IMR-90 (cell line): ENCODE measurements around the gene NCOR1. TPM values are rescaled to one million over a fixed set of nuclear protein-coding genes. Genes with fewer than 3 reads are reported as not detected.

Experiments
- ATAC-seq: fragments of 200-7000 bp; cut with Tn5 transposase; 2 replicates; pipeline ENCODE4 v1.9.1; 2020; ENCODE audit warnings: low read depth, mild to moderate bottlenecking, moderate library complexity
- BruUV-seq: library from RNA; stranded (reverse); fragments of 400-500 nt; replicated peaks from 2 replicates; lab custom pipeline; 2021; lab: Mats Ljungman, UMichigan
- CTCF ChIA-PET: fragments of 300-600 bp; formaldehyde crosslinking; extraction: SDS; loops from one replicate; lab custom pipeline; 2021; ENCODE audit warnings: antibody characterized with exemption; lab: Yijun Ruan, JAX
- POLR2A ChIA-PET: fragments of 300-600 bp; sonication (Branson Sonifier 250); formaldehyde crosslinking; loops from one replicate; lab custom pipeline; 2022; ENCODE audit warnings: antibody characterized with exemption; ENCODE audit not compliant: unreplicated experiment; lab: Charles Lee
- DNase-seq: peaks from one replicate; pipeline ENCODE4 v3.0.0; 2013
- H2AFZ ChIP-seq: replicated peaks from 2 replicates; pipeline ENCODE3; 2013; ENCODE audit warnings: low read length, mild to moderate bottlenecking; ENCODE audit not compliant: poor library complexity
- H2AK5ac ChIP-seq: 2 replicates; pipeline ENCODE4 v1.6.1; 2013; ENCODE audit warnings: low read depth, low read length, inconsistent platforms
- H2AK9ac ChIP-seq: replicated peaks from 2 replicates; pipeline ENCODE3; 2013; ENCODE audit warnings: mild to moderate bottlenecking, low read depth, low read length, moderate library complexity; ENCODE audit not compliant: poor library complexity
- H2BK120ac ChIP-seq: 2 replicates; pipeline ENCODE4 v1.6.1; 2013; ENCODE audit warnings: low read depth, low read length, inconsistent platforms
- H2BK15ac ChIP-seq: 3 replicates; pipeline ENCODE4 v1.6.1; 2013; ENCODE audit warnings: low read depth, low read length, inconsistent platforms
- H2BK20ac ChIP-seq: 2 replicates; pipeline ENCODE4 v1.6.1; 2013; ENCODE audit warnings: low read depth, mild to moderate bottlenecking, inconsistent platforms, low read length, moderate library complexity
- H2BK5ac ChIP-seq: 2 replicates; pipeline ENCODE4 v1.6.1; 2013; ENCODE audit warnings: mild to moderate bottlenecking, low read depth, low read length, inconsistent platforms; ENCODE audit not compliant: poor library complexity, severe bottlenecking
- H3K14ac ChIP-seq: replicated peaks from 2 replicates; pipeline ENCODE4 v1.6.1; 2013; ENCODE audit warnings: low read depth, low read length, inconsistent platforms
- H3K18ac ChIP-seq: 2 replicates; pipeline ENCODE4 v1.6.1; 2013; ENCODE audit warnings: low read depth, low read length, control low read depth
- H3K23ac ChIP-seq: 2 replicates; pipeline ENCODE4 v1.6.1; 2013; ENCODE audit warnings: low read depth, low read length, inconsistent platforms
- H3K27ac ChIP-seq: 2 replicates; pipeline ENCODE4 v1.5.1; 2013; ENCODE audit warnings: mild to moderate bottlenecking, control low read depth, low read length; ENCODE audit not compliant: insufficient read depth
- H3K27me3 ChIP-seq: 2 replicates; pipeline ENCODE4 v1.6.1; 2013; ENCODE audit warnings: low read length; ENCODE audit not compliant: control insufficient read depth, insufficient read depth
- H3K36me3 ChIP-seq: 2 replicates; pipeline ENCODE4 v1.6.1; 2013; ENCODE audit warnings: low read length, mixed read lengths; ENCODE audit not compliant: control insufficient read depth, insufficient read depth
- H3K4ac ChIP-seq: 2 replicates; pipeline ENCODE4 v1.6.1; 2013; ENCODE audit warnings: low read depth, low read length, inconsistent platforms
- H3K4me1 ChIP-seq: 2 replicates; pipeline ENCODE4 v1.6.1; 2013; ENCODE audit warnings: low read length, mixed read lengths; ENCODE audit not compliant: control insufficient read depth, insufficient read depth
- H3K4me2 ChIP-seq: 2 replicates; pipeline ENCODE4 v1.6.1; 2013; ENCODE audit warnings: low read depth, mild to moderate bottlenecking, control low read depth, low read length, moderate library complexity
- H3K4me3 ChIP-seq: 2 replicates; pipeline ENCODE4 v1.5.1; 2013; ENCODE audit warnings: low read depth, mild to moderate bottlenecking, control low read depth, low read length, moderate library complexity; ENCODE audit not compliant: insufficient read depth
- H3K56ac ChIP-seq: 2 replicates; pipeline ENCODE4 v1.6.1; 2013; ENCODE audit warnings: low read length, inconsistent platforms; ENCODE audit not compliant: insufficient read depth; ENCODE audit errors: extremely low read depth
- H3K79me1 ChIP-seq, 2 experiments: 2 replicates each; pipeline ENCODE4 v1.6.1; 2013; ENCODE audit warnings: low read length in 2 of 2, inconsistent platforms in 1 of 2, low read depth in 1 of 2
- H3K9ac ChIP-seq: 2 replicates; pipeline ENCODE4 v1.6.1; 2013; ENCODE audit warnings: low read depth, low read length, control low read depth
- H3K9me1 ChIP-seq: 2 replicates; pipeline ENCODE4 v1.6.1; 2013; ENCODE audit warnings: low read length, inconsistent platforms; ENCODE audit not compliant: insufficient read depth
- H3K9me3 ChIP-seq: 2 replicates; pipeline ENCODE4 v1.6.1; 2013; ENCODE audit warnings: low read length; ENCODE audit not compliant: control insufficient read depth, insufficient read depth
- H4K20me1 ChIP-seq: 2 replicates; pipeline ENCODE4 v1.6.1; 2013; ENCODE audit warnings: low read length, inconsistent platforms; ENCODE audit not compliant: insufficient read depth
- H4K5ac ChIP-seq: 2 replicates; pipeline ENCODE4 v1.6.1; 2013; ENCODE audit warnings: mild to moderate bottlenecking, low read depth, low read length, control low read depth
- H4K8ac ChIP-seq, 2 experiments: 2 replicates each; pipeline ENCODE4 v1.6.1; 2013; ENCODE audit warnings: low read depth in 2 of 2, low read length in 2 of 2, control low read depth in 1 of 2, inconsistent platforms in 1 of 2
- H4K91ac ChIP-seq: 2 replicates; pipeline ENCODE4 v1.6.1; 2013; ENCODE audit warnings: low read depth, low read length, inconsistent platforms; ENCODE audit not compliant: insufficient read depth
- FOS ChIP-seq: fragments of 150-350 bp; IDR thresholded peaks from 2 replicates; pipeline ENCODE4 v1.6.1; 2016; ENCODE audit warnings: low read depth, low read length
- MAFK ChIP-seq: IDR thresholded peaks from 2 replicates; pipeline ENCODE4 v1.6.1; 2012; ENCODE audit warnings: low read depth, low read length, improper control_type of control experiment
- MAZ ChIP-seq: IDR thresholded peaks from 2 replicates; pipeline ENCODE4 v1.6.1; 2012; ENCODE audit warnings: low read depth, mild to moderate bottlenecking, low read length, improper control_type of control experiment, moderate library complexity, borderline replicate concordance
- MXI1 ChIP-seq: IDR thresholded peaks from 2 replicates; pipeline ENCODE4 v1.6.1; 2012; ENCODE audit warnings: low read depth, mild to moderate bottlenecking, low read length, moderate library complexity, borderline replicate concordance
- NFE2L2 ChIP-seq: fragments of 150-350 bp; IDR thresholded peaks from 2 replicates; pipeline ENCODE4 v1.6.1; 2016; ENCODE audit warnings: low read depth, mild to moderate bottlenecking, low read length
- POLR2A ChIP-seq: IDR thresholded peaks from 2 replicates; pipeline ENCODE4 v1.6.1; 2012; ENCODE audit warnings: mild to moderate bottlenecking, low read depth, low read length
- RAD21 ChIP-seq: IDR thresholded peaks from 2 replicates; pipeline ENCODE4 v1.6.1; 2012; ENCODE audit warnings: low read length, improper control_type of control experiment
- RCOR1 ChIP-seq: IDR thresholded peaks from 2 replicates; pipeline ENCODE4 v1.6.1; 2012; ENCODE audit warnings: mild to moderate bottlenecking, low read length, improper control_type of control experiment; ENCODE audit not compliant: insufficient replicate concordance
- RFX5 ChIP-seq: IDR thresholded peaks from 2 replicates; pipeline ENCODE4 v1.8.0; 2012; ENCODE audit warnings: low read depth, mild to moderate bottlenecking, low read length, moderate library complexity
- WGBS, 2 experiments: methylation state at CpG; one replicate each; pipeline versions ENCODE4 v1.1.5 to v1.1.7; 2013; ENCODE audit warnings: missing lambda C conversion rate in 2 of 2; ENCODE audit not compliant: insufficient read length in 1 of 2; ENCODE audit errors: extremely low coverage in 2 of 2; 5-methylcytosine and 5-hydroxymethylcytosine counted together
- dilution Hi-C: fragments of 300-500 bp; cut with HindIII; formaldehyde crosslinking; loops from one replicate; pipeline ENCODE4 v1.14.3; 2018; ENCODE audit warnings: low sequenced_read_pairs; ENCODE audit not compliant: unreplicated experiment
- in situ Hi-C: fragments of 300-500 bp; cut with MboI; formaldehyde crosslinking; loops from 3 replicates; pipeline ENCODE4 v1.14.3; 2019; ENCODE audit warnings: low sequenced_read_pairs, inconsistent platforms, mixed read lengths
- intact Hi-C: fragments of 100-400 bp; cut with micrococcal nuclease; formaldehyde crosslinking; loops from 2 replicates; pipeline ENCODE4 v1.10.0; 2022
- polyA plus RNA-seq, 3 experiments: library from polyadenylated mRNA; depleted of rRNA; stranded (reverse); fragments of >200 nt; gene quantifications; 2 replicates each; pipeline ENCODE4 v1.2.3, GENCODE V29; 2012; ENCODE audit warnings: low replicate concordance in 1 of 3
- total RNA-seq: library from RNA; depleted of rRNA; stranded (reverse); fragments of >200 nt; gene quantifications from 2 replicates; pipeline ENCODE4 v1.2.3, GENCODE V29; 2012

NCOR1 gene
- total and polyA plus RNA-seq, 2 of the 4 experiments (the other 2 are of a cell fraction), result 54.5 to 80.3 TPM

GRCh38 chr17:16190703-16191360 is 24.5 kb downstream of the NCOR1 start:
- no peak for ATAC-seq

More at GRCh38 chr17:16190703-16191360, 24.5 kb downstream of the NCOR1 start:
- H2AK5ac ChIP-seq, result no peak overlapping the region
- H3K14ac ChIP-seq, result no peak overlapping the region
- H3K4me2 ChIP-seq, result no peak overlapping the region
- H2AFZ ChIP-seq, result no peak overlapping the region
- in situ Hi-C loops, result no loop called here
- no peak overlapping the region for H3K56ac ChIP-seq
- no peaks in the 10 kb centered on the region for H3K9me3 ChIP-seq
- no peak overlapping the region for H2BK120ac ChIP-seq
- H3K4ac ChIP-seq, result no peak overlapping the region
- H3K36me3 ChIP-seq, result peaks cover 22% of the 10 kb centered on the region
- no peak for DNase-seq
- no peak overlapping the region for H3K4me3 ChIP-seq
- no peak overlapping the region for H2BK5ac ChIP-seq
- peaks cover 19% of the 10 kb centered on the region for H4K20me1 ChIP-seq
- peaks cover 23 to 53% of the 10 kb centered on the region in 2 experiments for H3K79me1 ChIP-seq
- TF ChIP-seq POLR2A (no peak), MAZ (no peak), FOS (no peak), RAD21 (no peak), MAFK (no peak), NFE2L2 (no peak), MXI1 (no peak), RFX5 (no peak), RCOR1 (no peak)
- no peak overlapping the region for H4K8ac ChIP-seq
- no peak overlapping the region for H2BK20ac ChIP-seq
- H3K18ac ChIP-seq, result no peak overlapping the region
- H3K27ac ChIP-seq, result no peak overlapping the region
- H2BK15ac ChIP-seq, result no peak overlapping the region
- intact Hi-C loops, result no loop called here
- ChIA-PET POLR2A (no interaction called here), CTCF (no interaction called here)
- dilution Hi-C loops, result no loop called here
- no peak overlapping the region for H2AK9ac ChIP-seq
- no peaks in the 10 kb centered on the region for H3K4me1 ChIP-seq
- H4K91ac ChIP-seq, result no peak overlapping the region
- no TSS peak for BruUV-seq
- H3K9ac ChIP-seq, result no peak overlapping the region
- no peak overlapping the region; the same call in 1 of the 2 replicates for H3K23ac ChIP-seq
- H3K27me3 ChIP-seq, result no peaks in the 10 kb centered on the region
- no peaks in the 10 kb centered on the region; the same call in 1 of the 2 replicates for H3K9me1 ChIP-seq
- no CpG with 5 or more reads among the region's 4 CpGs for WGBS, 2 experiments
- no peak overlapping the region for H4K5ac ChIP-seq
